A673 (cell line): ENCODE measurements around the gene HCAR3.

Experiments used
- CTCF ChIP-seq: fragments of 300-800, 200-600 bp; sonication (generic); conservative IDR thresholded peaks from 2 replicates; pipeline ENCODE4 v1.5.1; 2017; ENCODE audit warnings: low read depth, mild to moderate bottlenecking, antibody characterized with exemption, low read length, moderate library complexity, mixed read lengths
- EZH2 ChIP-seq: fragments of 200-600 bp; sonication (generic); IDR thresholded peaks from 2 replicates; pipeline ENCODE4 v1.6.1; 2017; ENCODE audit warnings: borderline replicate concordance, low read depth, mild to moderate bottlenecking, mixed read lengths, antibody characterized with exemption, low read length; ENCODE audit not compliant: poor library complexity, severe bottlenecking

- TF ChIP-seq CTCF (no peak), EZH2 (no peak)
Measured at GRCh38 chr12:122722387-122722786, 5.8 kb upstream of the HCAR3 start.
